ENCODE results near the gene ST14.

ST14 gene

DNA sequence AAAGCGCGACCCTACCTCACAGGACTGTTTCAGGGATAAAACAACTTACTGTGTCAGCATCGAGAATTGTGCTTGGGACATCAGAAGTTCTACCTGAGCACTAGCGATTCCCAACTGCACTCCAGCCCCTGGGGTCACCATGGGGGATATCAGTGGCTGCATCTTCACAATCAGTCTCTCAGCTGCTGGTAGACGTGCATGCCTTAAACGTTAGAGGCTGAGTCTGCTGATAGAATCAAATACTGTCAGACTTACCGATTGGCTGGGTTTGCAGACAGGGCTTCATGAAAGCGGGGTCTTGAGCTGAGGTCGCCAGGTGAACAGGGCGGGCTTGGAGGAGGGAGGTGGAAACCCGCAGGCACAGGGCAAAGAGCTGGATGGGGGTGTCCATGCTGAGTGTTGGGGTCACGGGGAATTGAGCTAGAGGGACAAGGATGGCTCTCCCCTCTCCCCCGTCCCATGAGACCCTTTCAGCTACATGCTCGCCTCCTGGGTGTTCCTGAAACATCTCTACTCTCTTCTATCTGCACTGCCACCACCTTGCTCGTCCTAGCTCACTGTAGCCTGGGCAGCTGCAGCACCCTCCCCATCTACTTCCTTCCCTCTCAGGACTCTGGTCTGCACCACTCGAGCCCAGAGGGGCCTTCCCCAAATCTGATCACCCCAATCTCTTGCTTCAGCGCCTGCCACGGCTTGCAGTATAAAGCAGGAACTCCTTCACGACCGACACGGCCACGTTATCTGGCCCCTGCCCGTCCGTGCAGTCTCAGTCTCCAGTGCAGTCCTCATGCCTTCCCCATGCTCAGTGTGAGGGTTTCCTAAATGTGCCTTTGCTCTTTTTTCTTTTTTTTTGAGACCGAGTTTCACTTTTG lies 43.5 kb downstream of the ST14 start:
- DNase-seq (ENCODE audit: extremely low spot score, insufficient read length, low read depth) (no peak), FAIRE-seq (no peak)

- DNase-seq (ENCODE audit: extremely low spot score, insufficient read length, low read depth) (no peak), FAIRE-seq (no peak)
These were observed 44.5 kb downstream of the ST14 start for GRCh38 chr11:130203766-130204702.

DNA sequence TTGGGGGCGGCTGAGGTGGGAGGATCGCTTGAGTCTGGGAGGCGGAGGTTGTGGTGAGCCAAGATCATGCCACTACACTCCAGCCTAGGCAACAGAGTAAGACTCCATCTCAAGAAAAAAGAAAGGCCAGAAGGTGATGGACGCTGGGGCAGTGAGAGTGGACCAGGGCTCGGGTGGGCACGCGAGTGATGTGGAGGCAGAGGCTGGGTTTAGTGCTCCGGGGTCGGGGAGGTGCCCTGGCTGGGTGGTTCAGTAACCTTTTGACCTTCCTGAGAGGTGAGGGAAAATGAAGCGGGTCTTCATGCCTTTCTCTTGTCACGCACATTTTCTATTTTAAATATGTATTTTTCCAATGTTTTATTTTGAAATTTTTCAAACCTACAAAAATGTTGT lies 45.1 kb downstream of the ST14 start:
- DNase-seq (ENCODE audit: extremely low spot score, insufficient read length, low read depth) = no peak
- FAIRE-seq = no peak

- DNase-seq (ENCODE audit: extremely low spot score, insufficient read length, low read depth) (no peak), FAIRE-seq (no peak)
These were observed 46.6 kb downstream of the ST14 start for GRCh38 chr11:130206141-130206540.

- no peak for FAIRE-seq
- DNase-seq (ENCODE audit: extremely low spot score, insufficient read length, low read depth) = no peak
These were observed 48.9 kb downstream of the ST14 start for GRCh38 chr11:130208241-130209127.

DNA sequence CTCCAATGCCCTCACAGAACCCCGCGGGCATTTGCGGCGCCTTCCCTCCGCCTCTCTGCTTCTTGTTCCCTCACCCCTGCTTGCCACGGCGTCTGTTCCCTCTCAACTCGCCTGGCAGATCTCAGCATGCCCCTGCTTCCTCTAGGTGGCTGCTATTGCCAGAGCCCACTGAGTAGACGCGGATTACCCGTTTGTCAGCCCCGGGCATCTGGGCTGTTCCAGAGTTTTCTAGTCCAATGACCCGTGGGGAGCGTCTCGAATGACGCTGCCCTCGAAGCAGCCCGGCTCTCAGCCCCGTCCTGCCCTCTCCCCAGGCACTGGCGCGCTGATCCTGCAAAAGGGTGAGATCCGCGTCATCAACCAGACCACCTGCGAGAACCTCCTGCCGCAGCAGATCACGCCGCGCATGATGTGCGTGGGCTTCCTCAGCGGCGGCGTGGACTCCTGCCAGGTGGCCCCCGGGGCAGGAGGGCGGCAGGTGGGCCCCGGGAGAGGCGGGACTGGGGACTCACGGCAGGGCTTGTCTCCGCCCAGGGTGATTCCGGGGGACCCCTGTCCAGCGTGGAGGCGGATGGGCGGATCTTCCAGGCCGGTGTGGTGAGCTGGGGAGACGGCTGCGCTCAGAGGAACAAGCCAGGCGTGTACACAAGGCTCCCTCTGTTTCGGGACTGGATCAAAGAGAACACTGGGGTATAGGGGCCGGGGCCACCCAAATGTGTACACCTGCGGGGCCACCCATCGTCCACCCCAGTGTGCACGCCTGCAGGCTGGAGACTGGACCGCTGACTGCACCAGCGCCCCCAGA lies 49.7 kb downstream of the ST14 start:
- DNase-seq (ENCODE audit: extremely low spot score, insufficient read length, low read depth) = no peak
- no peak for FAIRE-seq

- no peak for DNase-seq (ENCODE audit: extremely low spot score, insufficient read length, low read depth)
- no peak for FAIRE-seq
These were observed 50.6 kb downstream of the ST14 start for GRCh38 chr11:130209954-130210854.

DNA sequence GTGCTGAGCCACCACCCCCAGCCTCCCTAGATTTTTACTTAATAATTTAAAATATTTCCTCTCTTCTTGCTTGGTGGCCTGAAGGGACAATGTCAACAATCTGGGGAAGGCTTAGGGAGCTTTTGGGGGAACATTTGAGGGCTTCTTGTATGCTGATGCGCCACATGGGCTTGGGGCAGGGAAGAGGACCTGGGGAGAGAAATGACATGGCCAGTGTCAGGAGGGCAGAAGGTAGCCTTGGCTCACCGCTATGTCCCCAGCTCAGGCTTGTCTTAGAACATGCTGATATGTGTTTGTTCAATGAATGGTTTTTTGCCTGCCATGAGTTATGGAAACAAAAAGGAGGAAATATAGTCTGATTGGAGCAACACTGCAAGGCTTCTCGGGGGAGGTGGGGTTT lies 51.6 kb downstream of the ST14 start:
- DNase-seq (ENCODE audit: extremely low spot score, insufficient read length, low read depth) (no peak), FAIRE-seq (no peak)

- FAIRE-seq (no peak), DNase-seq (ENCODE audit: extremely low spot score, insufficient read length, low read depth) (no peak)
These were observed 52.3 kb downstream of the ST14 start for GRCh38 chr11:130211781-130212401.

DNA sequence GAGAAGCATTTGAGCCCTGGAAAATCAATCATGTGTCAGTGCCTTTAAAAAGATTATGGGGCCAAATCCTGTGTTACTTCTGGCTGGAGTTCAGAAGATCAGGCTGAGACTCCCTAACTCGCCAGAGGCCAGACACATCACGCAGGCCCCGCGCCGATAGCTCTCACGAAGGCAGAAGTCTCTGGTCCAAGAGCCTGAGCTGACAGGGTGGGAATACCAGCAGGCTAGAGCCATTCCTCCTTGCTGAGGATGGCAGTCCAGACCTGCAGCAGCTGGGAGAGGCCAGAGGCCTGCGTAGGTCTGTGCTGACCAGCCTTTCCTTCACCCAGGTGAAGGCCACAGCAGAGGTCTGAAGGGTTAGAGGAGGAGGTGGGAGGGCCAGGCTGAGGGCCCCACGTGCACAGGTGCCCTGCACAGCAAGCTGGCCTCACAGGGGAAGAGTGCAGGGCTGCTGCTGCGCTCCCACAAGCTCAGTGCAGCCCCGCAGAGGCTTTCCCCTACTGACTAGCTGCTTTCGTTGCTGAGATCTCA lies 52.9 kb downstream of the ST14 start:
- FAIRE-seq (no peak), DNase-seq (ENCODE audit: extremely low spot score, insufficient read length, low read depth) (no peak)

DNA sequence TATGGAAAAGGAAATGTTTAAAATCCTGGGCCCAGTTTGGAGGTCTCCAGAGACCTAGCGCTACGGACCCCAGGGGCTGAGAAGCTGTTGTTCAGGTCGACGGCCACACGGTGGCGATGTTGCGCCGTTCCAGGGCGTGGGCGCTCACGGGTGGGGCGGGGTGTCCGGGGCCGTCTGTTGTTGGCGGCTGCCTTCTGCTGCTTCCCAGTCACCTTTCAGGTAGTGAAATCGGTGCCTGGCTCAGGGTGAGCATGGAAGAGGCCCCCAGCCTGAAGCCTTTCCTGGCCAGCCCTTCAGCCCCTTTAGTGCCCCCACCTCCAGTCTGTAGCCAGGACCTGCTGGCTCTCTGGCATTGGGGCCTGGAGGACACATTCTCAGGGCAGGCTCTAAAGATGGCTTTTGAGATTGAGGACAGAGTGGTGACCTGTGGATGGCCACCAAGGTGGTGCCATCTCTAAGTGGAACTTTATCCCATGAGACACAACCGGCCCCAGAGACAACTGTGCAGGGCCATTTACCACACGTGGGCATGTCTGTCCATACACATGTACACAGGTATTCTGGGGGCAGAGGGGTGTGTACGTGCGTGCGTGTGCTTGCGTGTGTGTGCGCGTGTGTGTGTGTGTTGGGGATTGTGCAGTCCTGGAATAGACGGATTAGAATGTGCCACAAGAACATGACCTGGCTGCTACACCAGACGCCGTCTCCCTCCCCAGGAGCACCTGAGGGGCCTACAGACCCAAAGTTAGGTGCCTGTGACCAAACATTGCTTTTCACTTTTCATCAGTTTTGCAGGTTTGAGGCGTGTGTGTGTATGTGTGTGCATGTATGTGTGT lies 53.8 kb downstream of the ST14 start:
- FAIRE-seq (peak; percentile 71), DNase-seq (ENCODE audit: extremely low spot score, insufficient read length, low read depth) (peak; percentile 69)

DNA sequence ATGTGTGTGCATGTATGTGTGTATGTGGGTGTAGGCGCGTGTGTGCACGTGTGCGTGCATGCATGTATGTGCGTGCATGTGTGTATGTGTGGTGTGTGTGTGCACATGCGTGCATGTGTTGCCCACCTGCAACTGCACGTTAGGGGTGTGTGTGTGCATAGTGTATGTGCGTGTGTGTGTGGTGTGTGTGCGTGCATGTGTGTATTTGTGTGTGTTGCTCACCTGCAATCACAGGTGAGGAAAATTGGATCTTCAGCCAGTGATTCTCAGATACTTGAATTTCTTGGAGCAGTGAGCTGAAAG lies 54.3 kb downstream of the ST14 start:
- no peak for FAIRE-seq
- no peak for DNase-seq (ENCODE audit: extremely low spot score, insufficient read length, low read depth)

- FAIRE-seq (no peak), DNase-seq (ENCODE audit: extremely low spot score, insufficient read length, low read depth) (no peak)
These were observed 55.4 kb downstream of the ST14 start for GRCh38 chr11:130214861-130215530.

GRCh38 chr11:130215531-130216220 lies 56.1 kb downstream of the ST14 start:
- DNase-seq (ENCODE audit: extremely low spot score, insufficient read length, low read depth) (no peak), FAIRE-seq (no peak)

GRCh38 chr11:130216221-130216550 lies 56.6 kb downstream of the ST14 start:
- no peak for FAIRE-seq
- DNase-seq (ENCODE audit: extremely low spot score, insufficient read length, low read depth) = no peak

DNA sequence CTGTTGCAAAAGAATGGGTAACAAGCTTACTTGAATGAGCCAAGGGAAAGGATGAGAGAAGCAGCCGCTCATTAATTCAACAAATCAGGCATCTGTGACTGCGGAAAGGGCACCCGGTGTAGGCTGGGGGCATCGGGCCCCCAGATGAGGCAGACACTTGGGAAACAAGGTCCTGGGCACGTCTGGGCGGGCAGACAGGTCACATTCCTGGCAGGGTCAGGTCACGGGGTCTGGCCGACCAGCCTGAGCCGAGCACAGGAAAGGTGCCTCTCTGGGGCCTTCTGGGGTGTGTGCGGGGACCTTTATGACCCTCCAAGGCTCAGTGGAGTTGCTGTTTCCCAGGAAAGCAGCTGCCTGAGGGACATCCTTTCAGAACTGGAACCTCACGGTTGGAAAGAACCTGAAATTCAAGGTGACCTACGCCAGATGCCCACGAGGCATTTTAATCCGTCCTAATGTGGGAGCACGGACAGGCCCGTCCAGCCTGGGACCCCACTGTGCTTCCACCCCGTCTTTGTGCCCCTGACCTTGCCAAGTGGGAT lies 57.1 kb downstream of the ST14 start:
- FAIRE-seq = no peak
- no peak for DNase-seq (ENCODE audit: extremely low spot score, insufficient read length, low read depth)
